ENCODE data around the gene PPP2R1A. TPM values are rescaled to one million over a fixed set of nuclear protein-coding genes. Genes with fewer than 3 reads are reported as not detected.

The PPP2R1A gene
- total RNA-seq, 1 experiment from 2014 or later, result 266 TPM

- H3K4me1 ChIP-seq (ENCODE audit: control insufficient read depth in 1 of 2, insufficient read depth in 2 of 2, low read length in 2 of 2), result no peaks in the 10 kb centered on the region
- CTCF ChIA-PET, result no interaction called here
- H3K27me3 ChIP-seq (ENCODE audit: insufficient read depth, low read length), result no peaks in the 10 kb centered on the region
- POLR2A ChIA-PET, result no interaction called here
- H3K79me2 ChIP-seq (ENCODE audit: insufficient read depth, low read length), result no peaks in the 10 kb centered on the region
- H4K20me1 ChIP-seq (ENCODE audit: insufficient read depth), result no peaks in the 10 kb centered on the region
- no peaks in the 10 kb centered on the region for H3K9me3 ChIP-seq (ENCODE audit: control insufficient read depth in 1 of 2, insufficient read depth in 1 of 2, low read depth in 1 of 2, low read length in 2 of 2)
- H3K27ac ChIP-seq (ENCODE audit: low read depth, low read length), result no peak overlapping the region
- BruUV-seq (replicated peaks), result no TSS peak
- intact Hi-C loops (cut with micrococcal nuclease), result no loop called here
- no peak overlapping the region for H3K4me3 ChIP-seq (replicated peaks in 1 of 2; ENCODE audit: low read depth in 1 of 2, low read length in 2 of 2)
- ATAC-seq (peak; percentile 22; the same call in 1 of the 2 replicates), DNase-seq (ENCODE audit: low read depth, low spot score) (no peak)
- H3K9me2 ChIP-seq (ENCODE audit: insufficient read depth), result no peaks in the 10 kb centered on the region
- H3K9ac ChIP-seq (ENCODE audit: low read length), result no peak overlapping the region
- H2AFZ ChIP-seq (ENCODE audit: low read depth, low read length, poor library complexity, severe bottlenecking), result no peak overlapping the region
- RAD21 ChIA-PET (ENCODE audit: low non-redundant PET in 1 of 2, low total read pairs in 2 of 2, uncharacterized antibody in 2 of 2, unreplicated experiment in 2 of 2), result no interaction called here
- H3K36me3 ChIP-seq (ENCODE audit: control insufficient read depth in 1 of 2, insufficient read depth in 2 of 2, low read length in 2 of 2), result peaks cover 24 to 33% of the 10 kb centered on the region in 2 experiments; a peak in 3 of 4 replicates
- H3K4me2 ChIP-seq (ENCODE audit: low read length), result no peak overlapping the region
- TF ChIP-seq SP1 (IDR thresholded peaks at IDR 0.05; ENCODE audit: low read depth) (no peak), ATF3 (IDR thresholded peaks at IDR 0.05) (no peak), ELF1 (IDR thresholded peaks at IDR 0.05; ENCODE audit: borderline replicate concordance, low read depth) (no peak), RAD21 (IDR thresholded peaks at IDR 0.05; ENCODE audit: low read depth) (no peak), ZNF274 (IDR thresholded peaks at IDR 0.05; ENCODE audit: low read depth, low read length) (no peak), YY1 (IDR thresholded peaks at IDR 0.05; ENCODE audit: extremely low read depth, insufficient replicate concordance, low read depth, low read length) (no peak), EGR1 (IDR thresholded peaks at IDR 0.05; ENCODE audit: low read depth) (no peak), EZH2 (IDR thresholded peaks at IDR 0.05) (no peak), JUND (IDR thresholded peaks at IDR 0.05) (no peak), FOSL1 (IDR thresholded peaks at IDR 0.05; ENCODE audit: low read depth) (no peak), ZFX (IDR thresholded peaks at IDR 0.05) (no peak), POLR2AphosphoS5 (IDR thresholded peaks at IDR 0.05; ENCODE audit: low read depth, low read length) (no peak), ZBTB33 (IDR thresholded peaks at IDR 0.05; ENCODE audit: extremely low read depth, insufficient replicate concordance, low read length) (no peak), SRF (IDR thresholded peaks at IDR 0.05; ENCODE audit: low read depth) (no peak), POLR2A (IDR thresholded peaks at IDR 0.05; ENCODE audit: borderline replicate concordance, extremely low read depth, insufficient read depth, insufficient read length) (no peak), EZH2phosphoT487 (IDR thresholded peaks at IDR 0.05; ENCODE audit: borderline replicate concordance) (no peak)
Measured at GRCh38 chr19:52229524-52229923, 39.7 kb downstream of the PPP2R1A start.
